H1 (cell line): ENCODE results near the gene EXOSC7. TPM values are rescaled to one million over a fixed set of nuclear protein-coding genes. Genes with fewer than 3 reads are reported as not detected.

Experiments used
- CTCF ChIA-PET: fragments of 300-600 bp; sonication (Branson Sonifier 250); formaldehyde crosslinking; loops from one replicate; lab custom pipeline; 2021; ENCODE audit not compliant: partially characterized antibody; lab: Charles Lee
- POLR2A ChIA-PET: fragments of 300-600 bp; sonication (Branson Sonifier 250); formaldehyde crosslinking; loops from one replicate; lab custom pipeline; 2021; ENCODE audit warnings: inconsistent platforms; ENCODE audit not compliant: partially characterized antibody; lab: Charles Lee
- DNase-seq, 2 experiments: peaks; one replicate each; pipeline versions ENCODE4 v3.0.0 to v3.0.0-alpha.2; 2010 to 2022; ENCODE audit warnings: low spot score in 2 of 2, low read depth in 1 of 2, mixed read lengths in 1 of 2
- FAIRE-seq: peaks from 2 replicates; lab custom pipeline; 2011; peaks lifted over from hg19 to GRCh38; lab: Jason Lieb, UNC
- H2AFZ ChIP-seq: 2 replicates; pipeline ENCODE4 v1.8.1; 2012; ENCODE audit warnings: low read length, inconsistent platforms
- H2AK5ac ChIP-seq: 2 replicates; pipeline ENCODE4 v1.6.1; 2013; ENCODE audit warnings: low read depth, low read length
- H2BK120ac ChIP-seq: replicated peaks from 2 replicates; pipeline ENCODE3; 2013; ENCODE audit warnings: low read depth, low read length, inconsistent platforms
- H2BK12ac ChIP-seq: 2 replicates; pipeline ENCODE4 v1.6.1; 2013; ENCODE audit warnings: low read depth, low read length
- H2BK15ac ChIP-seq: 2 replicates; pipeline ENCODE4 v1.6.1; 2013; ENCODE audit warnings: low read length
- H2BK20ac ChIP-seq: 2 replicates; pipeline ENCODE4 v1.6.1; 2013; ENCODE audit warnings: low read length
- H2BK5ac ChIP-seq: 2 replicates; pipeline ENCODE4 v1.6.1; 2013; ENCODE audit warnings: low read depth, low read length
- H3K14ac ChIP-seq: 2 replicates; pipeline ENCODE4 v1.6.1; 2013; ENCODE audit warnings: inconsistent platforms; ENCODE audit not compliant: insufficient read length
- H3K18ac ChIP-seq: 2 replicates; pipeline ENCODE4 v1.6.1; 2013; ENCODE audit warnings: low read length; ENCODE audit errors: extremely low read depth
- H3K23ac ChIP-seq: 2 replicates; pipeline ENCODE4 v1.6.1; 2013; ENCODE audit warnings: inconsistent platforms; ENCODE audit not compliant: insufficient read length
- H3K23me2 ChIP-seq: 2 replicates; pipeline ENCODE4 v1.6.1; 2013; ENCODE audit warnings: low read depth, low read length
- H3K27ac ChIP-seq: 2 replicates; pipeline ENCODE4 v1.6.1; 2011; ENCODE audit warnings: low read depth, low read length, inconsistent platforms
- H3K27me3 ChIP-seq, 4 experiments: replicated peaks in 1 of 4; 1 replicate in 1 of 4; 2 replicates in 3 of 4; pipeline versions ENCODE4 v1.6.1 to v1.8.1; 2011 to 2013; ENCODE audit warnings: low read length in 3 of 4, mild to moderate bottlenecking in 3 of 4, inconsistent platforms in 2 of 4, mixed read lengths in 2 of 4, moderate library complexity in 1 of 4; ENCODE audit not compliant: control insufficient read depth in 3 of 4, insufficient read depth in 3 of 4; ENCODE audit errors: extremely low read depth in 1 of 4
- H3K36me3 ChIP-seq, 4 experiments: 2 replicates each; pipeline versions ENCODE4 v1.6.1 to v1.8.1; 2011 to 2013; ENCODE audit warnings: mild to moderate bottlenecking in 4 of 4, low read length in 3 of 4, moderate library complexity in 2 of 4, control low read depth in 1 of 4, inconsistent platforms in 1 of 4; ENCODE audit not compliant: insufficient read depth in 4 of 4, control insufficient read depth in 2 of 4
- H3K4ac ChIP-seq: replicated peaks from 2 replicates; pipeline ENCODE3; 2013; ENCODE audit warnings: low read length, low read depth, mixed read lengths, inconsistent platforms; ENCODE audit not compliant: insufficient read length
- H3K4me1 ChIP-seq, 4 experiments: replicated peaks in 1 of 4; 1 replicate in 1 of 4; 2 replicates in 3 of 4; pipeline versions ENCODE4 v1.6.1 to v1.8.1; 2011 to 2013; ENCODE audit warnings: low read length in 3 of 4, inconsistent platforms in 2 of 4, mixed read lengths in 1 of 4; ENCODE audit not compliant: insufficient read depth in 4 of 4, control insufficient read depth in 3 of 4
- H3K4me2 ChIP-seq, 2 experiments: 2 replicates each; pipeline versions ENCODE4 v1.6.1 to v1.8.1; 2011 to 2013; ENCODE audit warnings: low read depth in 2 of 2, low read length in 2 of 2, control low read depth in 1 of 2, inconsistent platforms in 1 of 2, mild to moderate bottlenecking in 1 of 2; ENCODE audit not compliant: insufficient read depth in 1 of 2
- H3K4me3 ChIP-seq, 4 experiments: fragments of 200-600, 300-600 bp in 1 of 4; sonication (generic), shearing (Covaris generic), sonication (Bioruptor Twin) in 1 of 4; 2 replicates each; pipeline versions ENCODE4 v1.5.1 to v1.8.1; 2011 to 2016; ENCODE audit warnings: low read length in 4 of 4, low read depth in 3 of 4, control low read depth in 2 of 4, inconsistent platforms in 2 of 4, mild to moderate bottlenecking in 2 of 4, mixed read lengths in 1 of 4, moderate library complexity in 1 of 4; ENCODE audit not compliant: insufficient read depth in 2 of 4; ENCODE audit errors: extremely low read depth in 1 of 4
- H3K56ac ChIP-seq: replicated peaks from 2 replicates; pipeline ENCODE3; 2013; ENCODE audit warnings: low read depth, mild to moderate bottlenecking, mixed read lengths, low read length, inconsistent platforms; ENCODE audit not compliant: insufficient read length
- H3K79me1 ChIP-seq: 2 replicates; pipeline ENCODE4 v1.6.1; 2013; ENCODE audit warnings: low read depth, low read length, control low read depth
- H3K79me2 ChIP-seq, 2 experiments: 2 replicates each; pipeline versions ENCODE4 v1.6.1 to v1.8.1; 2012 to 2013; ENCODE audit warnings: low read length in 2 of 2, mild to moderate bottlenecking in 2 of 2, inconsistent platforms in 1 of 2; ENCODE audit not compliant: insufficient read depth in 2 of 2, control insufficient read depth in 1 of 2
- H3K9ac ChIP-seq, 4 experiments: replicated peaks in 1 of 4; 1 replicate in 1 of 4; 2 replicates in 3 of 4; pipeline versions ENCODE4 v1.6.1 to v1.8.1; 2011 to 2013; ENCODE audit warnings: low read depth in 3 of 4, low read length in 3 of 4, control low read depth in 2 of 4, mild to moderate bottlenecking in 2 of 4, moderate library complexity in 2 of 4, inconsistent platforms in 1 of 4; ENCODE audit errors: extremely low read depth in 1 of 4
- H3K9me3 ChIP-seq, 2 experiments: 2 replicates each; pipeline versions ENCODE4 v1.6.1 to v1.8.1; 2012 to 2013; ENCODE audit warnings: mild to moderate bottlenecking in 2 of 2, moderate library complexity in 2 of 2, control low read depth in 1 of 2, inconsistent platforms in 1 of 2, low read depth in 1 of 2, low read length in 1 of 2, mixed read lengths in 1 of 2; ENCODE audit not compliant: insufficient read depth in 2 of 2
- H4K20me1 ChIP-seq, 2 experiments: replicated peaks in 1 of 2; 2 replicates each; pipeline versions ENCODE3 to v1.8.1; 2011 to 2013; ENCODE audit warnings: inconsistent platforms in 2 of 2, low read length in 2 of 2, mild to moderate bottlenecking in 1 of 2; ENCODE audit not compliant: insufficient read depth in 2 of 2, control insufficient read depth in 1 of 2
- H4K5ac ChIP-seq: 2 replicates; pipeline ENCODE4 v1.6.1; 2013; ENCODE audit warnings: low read length, low read depth, mixed read lengths, inconsistent platforms; ENCODE audit not compliant: insufficient read length
- H4K8ac ChIP-seq: 2 replicates; pipeline ENCODE4 v1.8.0; 2013; ENCODE audit warnings: mild to moderate bottlenecking, moderate library complexity, low read length, inconsistent platforms; ENCODE audit not compliant: insufficient read depth; ENCODE audit errors: extremely low read depth
- H4K91ac ChIP-seq: replicated peaks from 2 replicates; pipeline ENCODE3; 2013; ENCODE audit warnings: low read length, mixed read lengths, inconsistent platforms; ENCODE audit not compliant: insufficient read length
- ASH2L ChIP-seq: fragments of 200-600, 300-600 bp; sonication (generic); IDR thresholded peaks from one replicate; pipeline ENCODE4 v1.7.1; 2017; ENCODE audit warnings: low read length
- BACH1 ChIP-seq: IDR thresholded peaks from 2 replicates; pipeline ENCODE4 v1.6.1; 2012; ENCODE audit warnings: low read length, improper control_type of control experiment
- BRCA1 ChIP-seq: IDR thresholded peaks from 2 replicates; pipeline ENCODE4 v1.6.1; 2012; ENCODE audit warnings: low read depth, low read length, improper control_type of control experiment
- KDM5A ChIP-seq: fragments of 200-600 bp; IDR thresholded peaks from 2 replicates; pipeline ENCODE4 v1.7.1; 2012; ENCODE audit warnings: mild to moderate bottlenecking, low read length, inconsistent platforms, mixed read lengths
- POLR2AphosphoS5 ChIP-seq: IDR thresholded peaks from 2 replicates; pipeline ENCODE4 v1.6.1; 2011; ENCODE audit warnings: low read depth, low read length
- SIRT6 ChIP-seq: IDR thresholded peaks from one replicate; pipeline ENCODE4 v1.7.1; 2012; ENCODE audit warnings: low read length, inconsistent platforms
- SIX5 ChIP-seq: IDR thresholded peaks from 2 replicates; pipeline ENCODE4 v1.6.1; 2011; ENCODE audit warnings: mild to moderate bottlenecking, low read depth, low read length
- TAF1 ChIP-seq: IDR thresholded peaks from 2 replicates; pipeline ENCODE4 v1.6.1; 2011; ENCODE audit warnings: mild to moderate bottlenecking, low read depth, low read length
- WGBS, 2 experiments: shearing (Covaris generic) in 1 of 2; methylation state at CpG; one replicate each; pipeline versions ENCODE4 v1.1.6 to v1.1.7; 2013 to 2015; ENCODE audit warnings: low lambda C conversion rate in 2 of 2, mixed read lengths in 2 of 2, inconsistent platforms in 1 of 2, low coverage in 1 of 2, missing lambda C conversion rate in 1 of 2; ENCODE audit not compliant: insufficient replicate concordance in 2 of 2, insufficient coverage in 1 of 2, insufficient read length in 1 of 2; ENCODE audit errors: extremely low coverage in 1 of 2, missing lambda C conversion rate in 1 of 2; 5-methylcytosine and 5-hydroxymethylcytosine counted together
- polyA plus RNA-seq, 7 experiments: library from polyadenylated mRNA; depleted of rRNA in 3 of 7; stranded (reverse) in 5 of 7; unstranded in 2 of 7; fragments of >200 nt in 5 of 7; fragments of 200-250 nt in 2 of 7; gene quantifications; 1 replicate in 5 of 7; 2 replicates in 1 of 7; 4 replicates in 1 of 7; pipeline versions ENCODE4 v1.2.1 to v1.2.3, GENCODE V29; 2011 to 2013; ENCODE audit warnings: missing spikeins in 2 of 7, mixed read lengths in 2 of 7
- total RNA-seq: library from RNA; stranded (reverse); fragmentation: NEBNext Ultra II Directional; extraction: Animal tissue kit (Norgen Biotek cat#: 25700); gene quantifications from 2 replicates; pipeline ENCODE4 v1.2.1, GENCODE V29; 2021

The EXOSC7 gene
- total and polyA plus RNA-seq, 2 of the 8 experiments (the other 6 are each of a cell fraction or from before 2014, with no cell fraction given) = 92.7 to 94.5 TPM

GRCh38 chr3:45029661-45030060 is 53.6 kb downstream of the EXOSC7 start:
- no peak overlapping the region for H3K23ac ChIP-seq
- H2BK20ac ChIP-seq = no peak overlapping the region
- DNase-seq (no peak), FAIRE-seq (no peak)
- no peak overlapping the region for H2BK120ac ChIP-seq
- no peaks in the 10 kb centered on the region for H3K9me3 ChIP-seq
- no peak overlapping the region for H3K18ac ChIP-seq
- WGBS, 2 experiments = 95% methylated on average over 5 of the region's 5 CpGs; no CpG with 5 or more reads in 1 of the 2 experiments
- no peak overlapping the region for H2BK12ac ChIP-seq
- no peak overlapping the region for H3K27ac ChIP-seq
- H3K4ac ChIP-seq = no peak overlapping the region
- no peak overlapping the region for H3K14ac ChIP-seq
- H3K56ac ChIP-seq = no peak overlapping the region
- H4K20me1 ChIP-seq = peaks cover 0 to 3% of the 10 kb centered on the region in 2 experiments
- H2AK5ac ChIP-seq = no peak overlapping the region
- H3K79me2 ChIP-seq = no peaks in the 10 kb centered on the region
- ChIA-PET POLR2A (no interaction called here), CTCF (interaction anchor here (0.9 to 2.3 kb wide), 6 partner anchors 12 to 180 kb away, joined by 3 to 9 read pairs (median 7); no protein-coding TSS in a partner anchor)
- no peak overlapping the region for H3K9ac ChIP-seq
- no peak overlapping the region for H4K91ac ChIP-seq
- no peak overlapping the region for H3K4me2 ChIP-seq
- H3K4me3 ChIP-seq = no peak overlapping the region
- no peaks in the 10 kb centered on the region; a peak in 3 of 7 replicates for H3K4me1 ChIP-seq
- H4K8ac ChIP-seq = no peak overlapping the region
- H3K23me2 ChIP-seq = no peaks in the 10 kb centered on the region
- H2BK15ac ChIP-seq = no peak overlapping the region
- H2AFZ ChIP-seq = no peak overlapping the region
- H4K5ac ChIP-seq = no peak overlapping the region
- TF ChIP-seq BACH1 (no peak), SIRT6 (no peak), ASH2L (no peak), TAF1 (no peak), BRCA1 (no peak), POLR2AphosphoS5 (no peak), KDM5A (no peak), SIX5 (no peak)
- no peaks in the 10 kb centered on the region for H3K79me1 ChIP-seq
- H3K36me3 ChIP-seq = no peaks in the 10 kb centered on the region
- peaks cover 0 to 9% (median 8%) of the 10 kb centered on the region in 4 experiments; a peak in 6 of 7 replicates for H3K27me3 ChIP-seq
- H2BK5ac ChIP-seq = no peak overlapping the region
